Keratinocyte (primary cell): ENCODE measurements around the gene KRTAP4-16. TPM values are rescaled to one million over a fixed set of nuclear protein-coding genes. Genes with fewer than 3 reads are reported as not detected.
"Not testable (repeated sequence)": the region's sequence is repeated elsewhere in the genome, so short reads cannot be mapped to it uniquely, and the experiment has no call there.

Experiments
- DNase-seq: peaks from one replicate; pipeline ENCODE4 v3.0.0-alpha.2; 2011; ENCODE audit warnings: low read depth, missing footprints, low spot score
- FAIRE-seq: peaks from 2 replicates; lab custom pipeline; 2011; peaks lifted over from hg19 to GRCh38; lab: Jason Lieb, UNC
- H2AFZ ChIP-seq: 2 replicates; pipeline ENCODE4 v1.6.0; 2012; ENCODE audit warnings: low read length, control low read depth, inconsistent platforms; ENCODE audit not compliant: control insufficient read depth
- H3K27ac ChIP-seq: 2 replicates; pipeline ENCODE4 v1.5.1; 2011; ENCODE audit warnings: low read length; ENCODE audit not compliant: control insufficient read depth, insufficient read depth
- H3K27me3 ChIP-seq: 3 replicates; pipeline ENCODE4 v1.6.0; 2011; ENCODE audit warnings: low read length; ENCODE audit not compliant: control insufficient read depth, insufficient read depth; ENCODE audit errors: extremely low read depth
- H3K36me3 ChIP-seq, 2 experiments: 2 replicates in 1 of 2; 3 replicates in 1 of 2; pipeline ENCODE4 v1.5.1; 2011; ENCODE audit warnings: low read length in 2 of 2, mild to moderate bottlenecking in 1 of 2; ENCODE audit not compliant: control insufficient read depth in 2 of 2, insufficient read depth in 2 of 2; ENCODE audit errors: extremely low read depth in 1 of 2
- H3K4me1 ChIP-seq: 3 replicates; pipeline ENCODE4 v1.5.1; 2011; ENCODE audit warnings: low read length; ENCODE audit not compliant: control insufficient read depth, insufficient read depth; ENCODE audit errors: extremely low read depth
- H3K4me2 ChIP-seq: 3 replicates; pipeline ENCODE4 v1.6.0; 2011; ENCODE audit warnings: low read depth, low read length; ENCODE audit not compliant: control insufficient read depth, insufficient read depth; ENCODE audit errors: extremely low read depth
- H3K4me3 ChIP-seq, 3 experiments: fragments of 200-600 bp in 1 of 3; sonication (generic) in 1 of 3; 2 replicates in 2 of 3; 3 replicates in 1 of 3; pipeline ENCODE4 v1.5.1; 2011 to 2016; ENCODE audit warnings: low read length in 3 of 3, mild to moderate bottlenecking in 3 of 3, control low read depth in 2 of 3, inconsistent platforms in 1 of 3, low read depth in 1 of 3, mixed read lengths in 1 of 3, mixed run types in 1 of 3, moderate library complexity in 1 of 3; ENCODE audit not compliant: control insufficient read depth in 2 of 3, insufficient read depth in 2 of 3; ENCODE audit errors: extremely low read depth in 1 of 3
- H3K79me2 ChIP-seq: 2 replicates; pipeline ENCODE4 v1.6.0; 2012; ENCODE audit warnings: low read length; ENCODE audit not compliant: control insufficient read depth, insufficient read depth
- H3K9ac ChIP-seq: 3 replicates; pipeline ENCODE4 v1.6.0; 2011; ENCODE audit warnings: low read length; ENCODE audit not compliant: control insufficient read depth, insufficient read depth; ENCODE audit errors: extremely low read depth
- H3K9me1 ChIP-seq: 3 replicates; pipeline ENCODE4 v1.6.0; 2011; ENCODE audit warnings: low read length; ENCODE audit not compliant: control insufficient read depth, insufficient read depth; ENCODE audit errors: extremely low read depth
- H3K9me3 ChIP-seq: 2 replicates; pipeline ENCODE4 v1.5.1; 2012; ENCODE audit warnings: low read depth, low read length; ENCODE audit not compliant: control insufficient read depth
- H4K20me1 ChIP-seq: 3 replicates; pipeline ENCODE4 v1.6.0; 2011; ENCODE audit warnings: low read length; ENCODE audit not compliant: control insufficient read depth, insufficient read depth; ENCODE audit errors: extremely low read depth
- EZH2 ChIP-seq: IDR thresholded peaks from one replicate; pipeline ENCODE4 v1.6.1; 2012; ENCODE audit warnings: inconsistent platforms, mild to moderate bottlenecking, low read length, moderate library complexity
- dilution Hi-C: fragments of 300-500 bp; cut with MboI; formaldehyde crosslinking; loops from one replicate; pipeline ENCODE4 v1.7.0; 2020; ENCODE audit warnings: low sequenced_read_pairs; ENCODE audit not compliant: extremely low pct_ligation_motif_present
- polyA plus RNA-seq, 5 experiments: library from polyadenylated mRNA; depleted of rRNA in 3 of 5; stranded (reverse) in 3 of 5; stranded (forward) in 1 of 5; unstranded in 1 of 5; fragments of >200 nt; gene quantifications; 1 replicate in 1 of 5; 2 replicates in 3 of 5; 3 replicates in 1 of 5; pipeline versions ENCODE4 v1.2.1 to v1.2.3, GENCODE V29; 2011 to 2012; ENCODE audit warnings: missing spikeins in 2 of 5, low read depth in 1 of 5, low replicate concordance in 1 of 5
- TF ChIP-seq, protein P1 (sequence below), 3 experiments: IDR thresholded peaks in 1 of 3; conservative IDR thresholded peaks in 1 of 3; optimal IDR thresholded peaks in 1 of 3; 2 replicates in 2 of 3; 3 replicates in 1 of 3; pipeline versions ENCODE3 to v1.5.1; 2011; ENCODE audit warnings: low read length in 3 of 3, mild to moderate bottlenecking in 3 of 3, moderate library complexity in 2 of 3, control low read depth in 1 of 3, inconsistent platforms in 1 of 3; ENCODE audit not compliant: insufficient read depth in 2 of 3; ENCODE audit errors: extremely low read depth in 1 of 3

The KRTAP4-16 gene
- polyA plus RNA-seq, 1 donor (not counting 4 experiments of a cell fraction or from before 2014, with no cell fraction given): not detected

DNA sequence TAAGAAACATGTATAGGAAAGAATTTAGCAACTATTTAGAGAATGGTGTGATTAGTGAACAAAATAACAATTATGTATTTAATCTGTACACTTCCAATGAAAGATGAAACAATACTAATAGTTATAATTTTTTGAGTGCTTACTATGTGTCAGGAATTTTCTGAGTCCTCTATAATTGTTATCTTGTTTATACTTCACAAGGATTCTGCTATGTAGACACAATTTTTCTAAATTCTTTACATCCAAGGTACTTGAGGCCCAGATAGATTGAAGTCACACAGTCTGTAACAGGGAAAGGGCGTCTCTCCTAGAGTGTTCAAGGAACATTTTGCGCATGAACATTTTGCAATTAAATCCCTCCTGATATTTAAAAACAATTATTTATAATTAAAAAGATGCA, 23.1 kb upstream of the KRTAP4-16 start:
- Histone ChIP-seq H3K4me2 (no peak overlapping the region), H2AFZ (no peak overlapping the region), H3K27ac (no peak overlapping the region), H4K20me1 (no peaks in the 10 kb centered on the region), H3K36me3 (no peaks in the 10 kb centered on the region), H3K4me3 (no peak overlapping the region), H3K4me1 (peaks cover 6% of the 10 kb centered on the region), H3K79me2 (no peaks in the 10 kb centered on the region), H3K9me3 (no peaks in the 10 kb centered on the region), H3K27me3 (no peaks in the 10 kb centered on the region), H3K9ac (no peak overlapping the region), H3K9me1 (no peaks in the 10 kb centered on the region)
- TF ChIP-seq, protein P1, sequence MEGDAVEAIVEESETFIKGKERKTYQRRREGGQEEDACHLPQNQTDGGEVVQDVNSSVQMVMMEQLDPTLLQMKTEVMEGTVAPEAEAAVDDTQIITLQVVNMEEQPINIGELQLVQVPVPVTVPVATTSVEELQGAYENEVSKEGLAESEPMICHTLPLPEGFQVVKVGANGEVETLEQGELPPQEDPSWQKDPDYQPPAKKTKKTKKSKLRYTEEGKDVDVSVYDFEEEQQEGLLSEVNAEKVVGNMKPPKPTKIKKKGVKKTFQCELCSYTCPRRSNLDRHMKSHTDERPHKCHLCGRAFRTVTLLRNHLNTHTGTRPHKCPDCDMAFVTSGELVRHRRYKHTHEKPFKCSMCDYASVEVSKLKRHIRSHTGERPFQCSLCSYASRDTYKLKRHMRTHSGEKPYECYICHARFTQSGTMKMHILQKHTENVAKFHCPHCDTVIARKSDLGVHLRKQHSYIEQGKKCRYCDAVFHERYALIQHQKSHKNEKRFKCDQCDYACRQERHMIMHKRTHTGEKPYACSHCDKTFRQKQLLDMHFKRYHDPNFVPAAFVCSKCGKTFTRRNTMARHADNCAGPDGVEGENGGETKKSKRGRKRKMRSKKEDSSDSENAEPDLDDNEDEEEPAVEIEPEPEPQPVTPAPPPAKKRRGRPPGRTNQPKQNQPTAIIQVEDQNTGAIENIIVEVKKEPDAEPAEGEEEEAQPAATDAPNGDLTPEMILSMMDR (optimal IDR thresholded peaks at IDR 0.05 in 1 of 3, IDR thresholded peaks at IDR 0.05 in 1 of 3, conservative IDR thresholded peaks at IDR 0.05 in 1 of 3; ENCODE audit: extremely low read depth in 1 of 3, insufficient read depth in 2 of 3, low read length in 3 of 3): no peak
- no peak for TF ChIP-seq EZH2
- FAIRE-seq (no peak), DNase-seq (no peak)
- dilution Hi-C loops: no loop called here

GRCh38 chr17:41123991-41124371, 22.0 kb upstream of the KRTAP4-16 start, which contains the start of gene KRTAP4-12:
Gene KRTAP4-12, minus strand, starts transcription at chr17:41124182. Its CDS starts 60 bp downstream, at chr17:41124122.
- H3K36me3 ChIP-seq, DNase-seq, H3K9me3 ChIP-seq, H3K9ac ChIP-seq, H3K4me1 ChIP-seq, H3K27ac ChIP-seq, H3K4me2 ChIP-seq, H3K4me3 ChIP-seq, H3K9me1 ChIP-seq, H4K20me1 ChIP-seq, FAIRE-seq, H3K79me2 ChIP-seq, H3K27me3 ChIP-seq, H2AFZ ChIP-seq, dilution Hi-C loops: not testable (repeated sequence)

- not testable (repeated sequence) for H3K4me2 ChIP-seq
Observed at GRCh38 chr17:41123292-41123990, 21.4 kb upstream of the KRTAP4-16 start.

More at GRCh38 chr17:41123292-41123990, 21.4 kb upstream of the KRTAP4-16 start:
- DNase-seq, H3K9me1 ChIP-seq, H3K27me3 ChIP-seq, H3K4me1 ChIP-seq, H3K9ac ChIP-seq, H3K79me2 ChIP-seq, H3K27ac ChIP-seq, H4K20me1 ChIP-seq, H3K36me3 ChIP-seq, H3K9me3 ChIP-seq, FAIRE-seq, dilution Hi-C loops, H3K4me3 ChIP-seq, H2AFZ ChIP-seq: not testable (repeated sequence)
